WI38 (cell line): ENCODE data around the gene ELAC1.

ENCODE experiments used
- H3K4me3 ChIP-seq: 2 replicates; pipeline ENCODE4 v1.5.1; 2011; ENCODE audit warnings: low read depth, mild to moderate bottlenecking, control low read depth, low read length
- TF ChIP-seq, protein P1 (sequence below): IDR thresholded peaks from 2 replicates; pipeline ENCODE4 v1.5.1; 2012; ENCODE audit warnings: low read depth, mild to moderate bottlenecking, control low read depth, low read length

ELAC1 gene

DNA sequence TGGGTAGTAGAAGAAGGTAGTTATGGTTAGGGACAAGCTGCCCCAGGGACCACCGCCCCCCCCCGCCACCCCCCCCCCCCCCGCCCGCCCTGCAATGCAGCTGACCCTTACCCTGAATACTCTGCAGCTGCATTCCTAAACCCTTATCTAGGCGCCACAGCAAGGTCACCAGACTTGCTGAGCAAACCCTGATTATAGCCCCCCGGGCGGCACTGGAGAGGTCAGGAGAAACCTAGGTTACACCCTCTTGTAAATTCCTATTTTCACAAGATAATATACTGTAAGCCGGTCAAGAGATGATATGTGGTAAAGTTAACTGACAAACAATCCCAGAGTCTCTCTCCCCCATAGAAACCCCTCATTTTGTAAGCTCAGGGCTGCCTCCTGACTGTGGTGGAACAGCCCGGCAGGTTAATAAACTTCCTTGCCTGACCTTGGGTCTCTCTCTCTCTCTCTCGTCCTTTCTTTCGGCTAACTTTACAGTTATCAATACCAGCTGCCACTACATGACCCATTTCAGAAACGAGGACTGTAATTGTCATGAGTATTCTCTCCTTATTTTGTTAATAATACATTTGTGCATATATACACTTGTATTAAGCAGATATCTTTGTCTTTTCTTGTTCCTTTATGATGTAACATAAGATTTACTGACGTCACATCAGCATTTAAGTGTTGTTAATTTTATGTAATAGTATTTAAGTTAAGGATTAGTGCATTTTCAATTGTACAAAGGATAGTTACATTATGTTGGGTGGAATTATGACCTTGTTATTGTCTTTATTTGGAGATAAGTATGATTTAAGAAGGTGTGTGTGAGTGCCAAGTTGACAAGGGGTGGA lies 39.3 kb downstream of the ELAC1 start:
- TF ChIP-seq, protein P1, sequence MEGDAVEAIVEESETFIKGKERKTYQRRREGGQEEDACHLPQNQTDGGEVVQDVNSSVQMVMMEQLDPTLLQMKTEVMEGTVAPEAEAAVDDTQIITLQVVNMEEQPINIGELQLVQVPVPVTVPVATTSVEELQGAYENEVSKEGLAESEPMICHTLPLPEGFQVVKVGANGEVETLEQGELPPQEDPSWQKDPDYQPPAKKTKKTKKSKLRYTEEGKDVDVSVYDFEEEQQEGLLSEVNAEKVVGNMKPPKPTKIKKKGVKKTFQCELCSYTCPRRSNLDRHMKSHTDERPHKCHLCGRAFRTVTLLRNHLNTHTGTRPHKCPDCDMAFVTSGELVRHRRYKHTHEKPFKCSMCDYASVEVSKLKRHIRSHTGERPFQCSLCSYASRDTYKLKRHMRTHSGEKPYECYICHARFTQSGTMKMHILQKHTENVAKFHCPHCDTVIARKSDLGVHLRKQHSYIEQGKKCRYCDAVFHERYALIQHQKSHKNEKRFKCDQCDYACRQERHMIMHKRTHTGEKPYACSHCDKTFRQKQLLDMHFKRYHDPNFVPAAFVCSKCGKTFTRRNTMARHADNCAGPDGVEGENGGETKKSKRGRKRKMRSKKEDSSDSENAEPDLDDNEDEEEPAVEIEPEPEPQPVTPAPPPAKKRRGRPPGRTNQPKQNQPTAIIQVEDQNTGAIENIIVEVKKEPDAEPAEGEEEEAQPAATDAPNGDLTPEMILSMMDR, result no peak
- H3K4me3 ChIP-seq, result no peak overlapping the region

DNA sequence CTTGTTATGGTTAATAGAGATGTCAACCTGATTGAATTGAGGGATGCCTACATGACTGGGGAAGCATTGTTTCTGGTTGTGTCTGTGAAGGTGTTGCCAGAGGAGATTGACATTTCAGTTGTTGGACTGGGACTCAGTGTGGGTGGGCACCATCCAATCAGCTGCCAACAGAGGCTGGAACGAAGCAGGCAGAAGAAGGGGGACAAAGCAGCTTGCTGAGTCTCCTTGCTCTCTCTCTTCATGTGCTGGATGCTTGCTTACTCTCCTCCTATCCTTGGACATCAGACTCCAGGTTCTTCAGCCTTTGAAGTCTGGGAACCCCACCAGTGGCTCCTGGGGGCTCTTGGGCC lies 39.9 kb downstream of the ELAC1 start:
- no peak overlapping the region for H3K4me3 ChIP-seq
- TF ChIP-seq, protein P1, result no peak

DNA sequence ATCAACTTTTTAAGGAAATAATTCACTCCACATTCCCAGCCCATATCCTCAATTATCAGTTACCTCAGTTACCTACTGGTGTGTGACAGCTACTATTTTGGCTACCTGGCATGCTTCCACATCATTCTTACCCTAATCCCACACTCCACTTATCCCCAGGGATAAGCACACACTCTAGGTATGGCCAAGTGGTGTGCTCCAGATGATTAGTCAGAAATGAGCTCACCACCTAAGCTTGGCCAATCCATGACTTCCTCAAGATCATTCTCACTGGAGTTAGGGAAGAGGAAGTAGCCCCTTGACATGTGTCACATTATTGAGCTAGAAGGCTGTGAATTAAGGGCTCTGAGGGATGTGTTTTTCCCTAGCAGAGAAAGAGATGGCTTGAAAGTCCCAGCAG lies 41.2 kb downstream of the ELAC1 start:
- TF ChIP-seq, protein P1, result no peak
- no peak overlapping the region for H3K4me3 ChIP-seq

DNA sequence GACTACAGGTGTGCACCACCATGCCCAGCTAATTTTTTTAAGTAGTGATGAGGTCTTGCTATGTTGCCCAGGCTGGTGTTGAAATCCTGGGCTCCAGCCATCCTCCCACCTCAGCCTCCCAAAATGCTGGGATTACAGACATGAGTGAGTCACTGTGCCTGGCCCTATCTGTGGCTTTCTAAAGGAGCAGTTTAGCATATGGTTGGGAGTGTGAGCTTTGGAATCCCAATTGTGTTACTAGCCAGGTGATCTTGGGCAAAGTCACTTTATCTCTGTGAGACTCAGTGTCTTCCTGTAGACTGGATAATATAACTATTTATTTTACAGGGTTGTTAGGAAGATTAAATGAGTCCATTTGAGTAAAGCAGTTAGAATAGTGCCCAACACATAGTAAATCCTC lies 42.4 kb downstream of the ELAC1 start:
- no peak overlapping the region for H3K4me3 ChIP-seq
- TF ChIP-seq, protein P1, result no peak

DNA sequence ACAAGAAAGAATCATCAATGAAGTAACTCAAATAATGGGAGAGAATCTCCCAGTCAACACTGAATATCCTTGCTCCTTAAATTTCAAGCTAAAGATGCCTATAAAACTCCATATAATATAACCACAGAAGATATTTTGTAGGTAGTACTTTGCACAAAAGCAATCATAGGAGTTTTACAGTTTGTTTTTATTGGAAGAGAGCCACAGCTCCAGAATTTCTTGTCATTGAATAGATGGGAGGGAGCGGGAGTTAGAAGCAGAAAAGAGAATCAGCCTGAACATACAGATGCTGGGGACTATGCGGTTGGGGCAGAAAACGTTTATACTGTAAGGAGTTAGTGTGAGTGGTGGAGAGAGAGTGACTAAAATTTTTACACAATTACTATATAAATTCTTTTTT lies 43.9 kb downstream of the ELAC1 start:
- TF ChIP-seq, protein P1, result no peak
- no peak overlapping the region for H3K4me3 ChIP-seq

DNA sequence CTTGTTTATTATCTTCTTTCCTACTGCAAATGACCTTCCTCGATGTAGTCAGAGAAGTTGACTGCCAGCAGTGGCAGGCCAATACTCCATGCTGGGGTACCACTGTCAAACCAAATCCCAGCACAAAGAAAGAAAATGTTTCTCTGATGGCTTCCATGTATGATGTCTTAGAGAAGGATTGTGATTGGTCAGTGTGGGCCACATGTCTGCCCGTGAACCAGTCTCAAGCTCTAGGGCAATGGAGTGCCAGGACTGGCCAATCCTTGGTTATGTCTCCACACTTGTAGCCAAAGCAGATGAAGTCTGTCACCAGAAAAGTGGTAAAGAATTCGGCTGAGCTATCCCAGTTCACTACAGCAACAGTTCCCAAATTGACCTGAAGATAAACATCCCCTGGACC lies 44.6 kb downstream of the ELAC1 start:
- H3K4me3 ChIP-seq, result no peak overlapping the region
- TF ChIP-seq, protein P1, result no peak

DNA sequence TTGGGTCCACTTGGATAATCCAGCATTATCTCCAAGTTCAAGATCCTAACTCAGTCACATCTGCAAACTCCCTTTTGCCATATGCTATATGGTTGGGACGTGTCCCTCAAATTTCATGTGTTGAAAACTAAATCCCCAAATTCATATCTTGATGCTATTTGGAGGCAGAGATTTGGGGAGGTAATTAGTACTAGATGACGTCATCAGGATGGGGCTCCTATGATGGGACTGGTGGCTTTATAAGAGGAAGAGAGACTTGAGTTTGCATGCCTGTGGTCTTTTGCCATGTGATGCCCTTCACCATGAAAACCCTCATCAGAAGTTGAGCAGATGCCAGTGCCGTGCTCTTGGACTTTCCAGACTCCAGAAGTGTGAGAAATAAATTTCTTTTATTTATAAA lies 45.4 kb downstream of the ELAC1 start:
- H3K4me3 ChIP-seq, result no peak overlapping the region
- TF ChIP-seq, protein P1, result no peak
